Esophagus squamous epithelium (tissue), 5 donors: ENCODE results near the gene FBXL20. TPM values are rescaled to one million over a fixed set of nuclear protein-coding genes. Genes with fewer than 3 reads are reported as not detected.
A peak's percentile ranks its signal among the peaks of the same experiment; 100 is the strongest.
"Not testable (repeated sequence)": the region's sequence is repeated elsewhere in the genome, so short reads cannot be mapped to it uniquely, and the experiment has no call there.

Experiments
- DNase-seq: peaks from one replicate; lab custom pipeline; 2025; lab: John Stamatoyannopoulos, UW
- H3K27ac ChIP-seq, 4 donors: fragments of 200-600 bp; sonication (generic); one replicate each; pipeline ENCODE4 v1.5.1; 2016 to 2019; ENCODE audit warnings: mild to moderate bottlenecking in 1 of 4
- H3K27me3 ChIP-seq, 4 donors: fragments of 200-600 bp; sonication (generic); 1 replicate in 3 of 4; 2 replicates in 1 of 4; pipeline versions ENCODE4 v1.5.1 to v1.6.0; 2017 to 2021; ENCODE audit warnings: antibody characterized with exemption in 1 of 4
- H3K36me3 ChIP-seq, 3 donors: fragments of 200-600 bp; sonication (generic); one replicate each; pipeline ENCODE4 v1.5.1; 2016 to 2019
- H3K4me1 ChIP-seq, 3 donors: fragments of 200-600 bp; sonication (generic); one replicate each; pipeline ENCODE4 v1.5.1; 2017 to 2019
- H3K4me3 ChIP-seq, 4 donors: fragments of 200-600 bp; sonication (generic); 1 replicate in 3 of 4; 2 replicates in 1 of 4; pipeline ENCODE4 v1.5.1; 2016 to 2019; ENCODE audit warnings: mild to moderate bottlenecking in 2 of 4, moderate library complexity in 1 of 4
- H3K9me3 ChIP-seq, 3 donors: fragments of 200-600 bp; sonication (generic); one replicate each; pipeline ENCODE4 v1.5.1; 2016 to 2019
- POLR2A ChIP-seq, 4 donors: fragments of 450-650 bp; IDR thresholded peaks; one replicate each; pipeline ENCODE4 v1.6.1; 2017; ENCODE audit warnings: antibody characterized with exemption in 4 of 4, mild to moderate bottlenecking in 4 of 4, moderate library complexity in 3 of 4
- WGBS, 2 donors: methylation state at CpG; one replicate each; pipeline ENCODE4 v1.1.5; 2018; 5-methylcytosine and 5-hydroxymethylcytosine counted together
- intact Hi-C: fragments of 100-400 bp; cut with DNase I; formaldehyde crosslinking; loops from one replicate; pipeline ENCODE4 v1.15.0; 2022
- total RNA-seq, 4 donors: library from RNA; depleted of rRNA; stranded (reverse); fragments of >200 nt; gene quantifications; one replicate each; pipeline ENCODE4 v1.1.0, GENCODE V29; 2016
- TF ChIP-seq, protein P1 (sequence below), 6 experiments: fragments of 450-650 bp in 4 of 6; fragments of 200-600 bp in 2 of 6; sonication (generic) in 2 of 6; IDR thresholded peaks; one replicate each; pipeline ENCODE4 v1.5.1; 2016 to 2019; ENCODE audit warnings: antibody characterized with exemption in 6 of 6, mild to moderate bottlenecking in 4 of 6, moderate library complexity in 4 of 6
- donor health status: DM: yes; HTN: yes; CAD: no.

Gene FBXL20
- total RNA-seq, 4 donors from 2014 or later: 5.0 to 10.3 (median 6.8) TPM

- 53 to 63% methylated on average over 2 of the region's 2 CpGs for WGBS, 2 donors
- Histone ChIP-seq H3K4me1 (peaks cover 0 to 37% (median 4%) of the 10 kb centered on the region in 3 donors), H3K36me3 (peaks cover 0 to 13% (median 0%) of the 10 kb centered on the region in 3 donors), H3K4me3 (no peak overlapping the region), H3K9me3 (no peaks in the 10 kb centered on the region), H3K27ac (no peak overlapping the region), H3K27me3 (no peaks in the 10 kb centered on the region)
- no peak for DNase-seq
- intact Hi-C loops: no loop called here
- TF ChIP-seq POLR2A (IDR thresholded peaks at IDR 0.05): no peak
- TF ChIP-seq, protein P1, sequence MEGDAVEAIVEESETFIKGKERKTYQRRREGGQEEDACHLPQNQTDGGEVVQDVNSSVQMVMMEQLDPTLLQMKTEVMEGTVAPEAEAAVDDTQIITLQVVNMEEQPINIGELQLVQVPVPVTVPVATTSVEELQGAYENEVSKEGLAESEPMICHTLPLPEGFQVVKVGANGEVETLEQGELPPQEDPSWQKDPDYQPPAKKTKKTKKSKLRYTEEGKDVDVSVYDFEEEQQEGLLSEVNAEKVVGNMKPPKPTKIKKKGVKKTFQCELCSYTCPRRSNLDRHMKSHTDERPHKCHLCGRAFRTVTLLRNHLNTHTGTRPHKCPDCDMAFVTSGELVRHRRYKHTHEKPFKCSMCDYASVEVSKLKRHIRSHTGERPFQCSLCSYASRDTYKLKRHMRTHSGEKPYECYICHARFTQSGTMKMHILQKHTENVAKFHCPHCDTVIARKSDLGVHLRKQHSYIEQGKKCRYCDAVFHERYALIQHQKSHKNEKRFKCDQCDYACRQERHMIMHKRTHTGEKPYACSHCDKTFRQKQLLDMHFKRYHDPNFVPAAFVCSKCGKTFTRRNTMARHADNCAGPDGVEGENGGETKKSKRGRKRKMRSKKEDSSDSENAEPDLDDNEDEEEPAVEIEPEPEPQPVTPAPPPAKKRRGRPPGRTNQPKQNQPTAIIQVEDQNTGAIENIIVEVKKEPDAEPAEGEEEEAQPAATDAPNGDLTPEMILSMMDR (IDR thresholded peaks at IDR 0.05): no peak
Observed at GRCh38 chr17:39380144-39380543, 21.3 kb downstream of the FBXL20 start.

GRCh38 chr17:39376434-39376833 is 25.0 kb downstream of the FBXL20 start:
- Histone ChIP-seq H3K9me3 (no peaks in the 10 kb centered on the region), H3K4me3 (no peak overlapping the region), H3K4me1 (peaks cover 0 to 46% (median 4%) of the 10 kb centered on the region in 3 donors), H3K27me3 (no peaks in the 10 kb centered on the region), H3K27ac (no peak overlapping the region), H3K36me3 (peaks cover 0 to 5% (median 0%) of the 10 kb centered on the region in 3 donors)
- DNase-seq: no peak
- no peak for TF ChIP-seq POLR2A (IDR thresholded peaks at IDR 0.05)
- TF ChIP-seq, protein P1 (IDR thresholded peaks at IDR 0.05): no peak
- intact Hi-C loops: no loop called here
- 58 to 64% methylated on average over 2 of the region's 2 CpGs for WGBS, 2 donors

DNA sequence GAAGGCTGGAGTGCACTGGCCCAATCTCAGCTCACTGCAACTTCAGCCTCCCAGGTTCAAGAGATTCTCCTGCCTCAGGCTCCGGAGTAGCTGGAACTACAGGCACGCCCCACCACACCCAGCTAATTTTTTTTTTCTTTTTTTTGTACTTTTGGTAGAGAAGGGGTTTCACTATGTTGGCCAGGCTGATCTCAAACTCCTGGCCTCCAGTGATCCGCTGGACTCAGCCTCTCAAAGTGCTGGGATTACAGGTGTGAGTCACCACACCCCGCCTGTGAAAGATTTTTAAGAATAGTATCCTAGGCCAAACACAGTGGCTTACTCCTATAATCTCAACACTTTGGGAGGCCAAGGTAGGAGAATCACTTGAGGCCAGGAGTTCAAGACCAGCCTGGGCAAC is 33.6 kb downstream of the FBXL20 start:
- WGBS, 2 donors: 83 to 93% methylated on average over 3 to 4 of the region's 4 CpGs
- not testable (repeated sequence) for H3K4me3 ChIP-seq, DNase-seq

DNA sequence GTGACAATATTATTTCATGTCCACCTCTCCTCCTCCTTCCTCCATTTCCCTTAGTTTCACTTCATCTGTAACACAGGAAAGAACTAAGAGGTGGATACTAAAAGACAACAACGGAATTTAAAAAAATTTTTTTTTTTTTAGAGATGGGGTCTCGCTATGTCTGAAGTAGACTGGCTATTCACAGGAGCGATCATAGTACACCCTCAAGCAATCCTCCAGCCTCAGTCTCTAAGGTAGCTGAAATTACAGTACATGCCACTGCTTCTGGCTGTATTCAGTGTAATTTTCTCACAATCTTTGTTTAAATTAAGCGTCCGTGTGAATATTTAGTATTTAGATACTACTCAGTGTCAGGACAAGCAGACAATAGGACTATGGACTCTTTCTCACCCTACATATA is 35.6 kb downstream of the FBXL20 start:
- Histone ChIP-seq H3K27ac (peak overlapping the region in 2 of 4 donors; percentile 39 to 45), H3K4me1 (peaks cover 0 to 26% (median 7%) of the 10 kb centered on the region in 3 donors), H3K36me3 (no peaks in the 10 kb centered on the region), H3K4me3 (no peak overlapping the region), H3K27me3 (no peaks in the 10 kb centered on the region), H3K9me3 (no peaks in the 10 kb centered on the region)
- TF ChIP-seq POLR2A (IDR thresholded peaks at IDR 0.05): no peak
- TF ChIP-seq, protein P1 (IDR thresholded peaks at IDR 0.05): no peak
- WGBS, 2 donors: 71 to 76% methylated on average over 5 of the region's 5 CpGs
- DNase-seq: no peak
- intact Hi-C loops: no loop called here

More for the DNA sequence above, 33.6 kb downstream of the FBXL20 start:
- intact Hi-C loops, H3K27ac ChIP-seq, H3K27me3 ChIP-seq, H3K36me3 ChIP-seq, H3K9me3 ChIP-seq: not testable (repeated sequence)
- H3K4me1 ChIP-seq: peaks cover 0 to 22% (median 5%) of the 10 kb centered on the region in 3 donors

DNA sequence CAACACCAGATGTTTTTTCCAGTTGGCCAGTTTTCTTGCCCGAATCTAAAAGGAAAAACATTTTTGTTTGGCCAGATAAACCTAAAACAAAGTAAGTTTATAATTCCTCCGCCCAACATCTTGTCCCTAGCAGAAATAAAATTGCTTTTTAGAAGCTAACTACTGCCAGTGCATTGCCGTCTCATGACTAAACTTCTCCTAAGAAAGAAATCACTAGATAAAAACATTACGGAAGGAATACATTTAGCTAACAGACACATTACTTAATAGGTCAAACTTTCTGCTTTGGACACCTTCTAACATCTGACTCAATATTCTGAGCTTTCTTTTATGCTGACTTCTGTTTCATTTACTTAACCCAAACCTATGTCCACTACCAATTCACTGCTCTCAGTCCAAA is 36.2 kb downstream of the FBXL20 start:
- no peak overlapping the region for H3K4me3 ChIP-seq
- DNase-seq: no peak
- H3K27ac ChIP-seq: peak overlapping the region in 3 of 4 donors; percentile 3 to 45 (median 39)
- intact Hi-C loops: no loop called here
- H3K4me1 ChIP-seq: peaks cover 0 to 32% (median 10%) of the 10 kb centered on the region in 3 donors
- no peaks in the 10 kb centered on the region for H3K9me3 ChIP-seq
- WGBS, 2 donors: 65% methylated on average over 4 of the region's 4 CpGs
- H3K36me3 ChIP-seq: no peaks in the 10 kb centered on the region
- no peaks in the 10 kb centered on the region for H3K27me3 ChIP-seq
- TF ChIP-seq, protein P1 (IDR thresholded peaks at IDR 0.05): no peak
- TF ChIP-seq POLR2A (IDR thresholded peaks at IDR 0.05): no peak
